HuH-7.5 (cell line): ENCODE data around the gene MAN2B2.

Source experiments
- DNase-seq: peaks from one replicate; pipeline ENCODE4 v3.0.0; 2011; ENCODE audit warnings: low spot score

The MAN2B2 gene

DNA sequence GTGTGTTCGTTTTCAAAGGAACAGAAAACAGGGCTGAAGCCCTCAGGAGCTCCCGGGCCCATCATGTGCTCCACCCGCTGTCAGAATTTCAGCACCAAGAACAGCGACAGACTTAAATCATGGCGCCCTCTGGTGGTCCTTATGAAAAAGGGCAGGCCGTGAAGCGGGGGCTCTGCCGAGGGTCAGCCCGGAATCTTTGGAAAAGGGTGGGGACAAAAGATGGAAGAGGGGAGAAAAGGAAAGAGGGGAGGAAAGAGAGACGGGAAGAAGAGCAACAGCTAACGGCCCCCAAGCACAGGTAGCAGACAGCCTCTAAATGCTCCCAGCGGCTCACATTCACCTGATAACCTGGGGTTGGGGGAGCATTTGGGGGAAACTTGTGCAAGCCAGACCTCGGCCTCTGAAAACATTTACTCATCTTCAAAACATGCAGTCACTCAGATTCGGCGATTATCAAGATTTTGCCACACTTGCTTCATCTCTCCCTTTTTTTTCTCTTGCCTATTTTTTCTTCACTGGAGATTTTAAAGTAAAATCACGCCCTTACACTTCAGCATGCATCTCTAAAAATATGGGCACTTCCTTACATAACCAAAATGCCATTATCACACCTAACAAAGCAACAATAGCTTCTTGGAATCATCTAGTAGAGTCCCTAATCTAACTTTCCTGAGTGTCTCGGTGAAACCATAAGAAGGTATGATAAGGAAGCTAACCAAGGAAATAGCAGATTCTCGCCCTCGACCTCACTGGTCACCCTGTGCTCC lies 28.1 kb upstream of the MAN2B2 start:
- peak; percentile 75 for DNase-seq

DNA sequence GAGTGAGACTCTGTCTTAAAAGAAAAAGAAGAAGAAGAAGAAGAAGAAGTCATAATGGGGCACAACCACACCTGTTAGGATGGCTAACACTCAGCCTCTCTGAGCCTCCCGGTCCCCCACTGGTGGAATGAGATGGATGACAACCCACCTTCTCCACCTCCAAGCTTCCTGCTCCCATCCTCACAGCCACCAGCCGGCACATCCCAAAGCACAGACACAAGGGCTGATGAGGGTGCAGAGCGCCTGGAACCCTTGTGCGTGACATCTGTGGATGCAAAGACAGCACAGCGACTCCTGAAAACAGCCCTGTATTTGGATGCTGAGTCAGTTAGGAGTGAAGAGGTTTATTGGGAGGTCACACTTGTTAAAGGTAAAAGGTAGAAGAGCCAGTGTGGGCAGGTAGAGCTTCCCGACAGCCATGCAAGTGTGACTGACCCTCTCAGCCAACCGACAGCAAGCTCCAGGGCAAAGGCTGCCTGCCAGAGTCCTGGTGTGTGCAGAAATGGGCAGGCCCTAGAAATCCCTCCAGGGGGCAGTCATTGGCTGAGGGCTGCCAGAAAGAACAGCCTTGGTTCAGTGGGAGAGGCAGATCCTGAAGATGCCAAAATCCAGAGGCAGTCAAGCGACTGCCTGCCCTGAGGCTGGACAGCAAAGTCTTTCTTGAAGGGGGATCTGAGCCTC lies 26.6 kb upstream of the MAN2B2 start:
- no peak for DNase-seq

DNA sequence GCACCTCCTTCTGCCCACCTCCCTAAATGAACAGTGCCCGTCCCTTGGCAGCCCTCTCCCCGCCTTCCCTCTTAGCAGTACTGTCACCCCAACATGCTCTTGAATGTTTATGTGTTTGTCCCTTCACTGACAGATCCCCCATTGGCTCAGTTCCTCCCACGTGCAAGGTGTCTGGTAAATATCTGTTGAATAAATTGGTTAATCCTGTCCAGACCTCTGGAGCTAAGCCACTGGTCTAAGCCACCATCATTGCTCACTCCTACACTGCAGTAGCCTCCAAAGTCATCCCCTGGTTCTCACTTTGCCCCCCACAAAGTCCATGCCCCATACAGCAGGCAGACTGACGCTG lies 26.1 kb upstream of the MAN2B2 start:
- DNase-seq, result no peak

DNA sequence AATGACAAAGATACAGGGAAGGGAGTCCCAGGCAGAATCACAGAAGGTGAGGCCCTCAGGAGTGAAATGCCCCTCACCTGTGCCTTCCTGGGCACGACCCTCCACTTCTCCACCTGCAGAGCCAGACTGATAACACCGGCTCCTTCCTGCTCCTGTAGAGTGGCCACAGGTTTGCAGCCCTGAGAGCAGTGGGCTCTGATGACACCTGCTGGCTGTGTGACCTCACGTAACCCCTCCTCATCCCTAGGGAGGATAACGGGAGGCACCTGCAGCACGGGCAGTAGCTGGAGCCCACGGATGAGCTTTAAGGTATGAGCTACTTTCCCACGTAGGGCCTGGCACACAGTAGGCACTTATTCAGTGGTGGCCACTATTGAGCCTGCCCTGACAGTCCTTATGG lies 25.5 kb upstream of the MAN2B2 start:
- no peak for DNase-seq

DNA sequence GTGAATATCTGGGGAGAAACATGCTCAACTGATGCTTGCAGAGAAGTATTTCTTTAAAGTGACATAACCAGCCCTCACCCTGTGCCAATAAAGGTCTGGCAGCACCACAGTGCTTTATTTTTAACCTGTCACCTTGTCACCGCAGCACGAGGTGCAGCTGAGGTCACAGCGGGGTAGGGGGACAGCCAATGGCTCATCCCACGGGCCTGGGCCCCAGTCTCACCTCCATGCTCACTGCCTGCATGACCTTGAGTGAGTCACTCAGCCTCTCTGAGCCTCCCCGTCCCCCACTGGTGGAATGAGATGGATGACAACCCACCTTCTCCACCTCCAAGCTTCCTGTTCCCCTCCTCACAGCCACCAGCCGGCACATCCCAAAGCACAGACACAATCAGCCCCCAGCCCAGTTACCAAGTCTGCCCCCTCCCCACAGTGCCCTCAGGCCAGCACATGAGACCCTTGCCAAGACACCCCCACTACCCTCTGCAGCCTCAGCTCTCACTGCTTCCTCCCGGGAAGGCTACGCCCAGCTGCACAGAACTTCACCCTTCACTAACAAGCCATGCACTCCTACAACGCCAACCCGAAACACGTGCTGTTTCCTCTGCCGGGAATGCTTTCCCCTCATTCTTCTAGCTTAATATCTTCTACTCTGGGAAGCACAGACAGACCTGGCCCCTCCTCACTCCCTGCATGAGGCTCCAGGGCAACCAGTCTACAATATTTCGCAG lies 24.9 kb upstream of the MAN2B2 start:
- no peak for DNase-seq

DNA sequence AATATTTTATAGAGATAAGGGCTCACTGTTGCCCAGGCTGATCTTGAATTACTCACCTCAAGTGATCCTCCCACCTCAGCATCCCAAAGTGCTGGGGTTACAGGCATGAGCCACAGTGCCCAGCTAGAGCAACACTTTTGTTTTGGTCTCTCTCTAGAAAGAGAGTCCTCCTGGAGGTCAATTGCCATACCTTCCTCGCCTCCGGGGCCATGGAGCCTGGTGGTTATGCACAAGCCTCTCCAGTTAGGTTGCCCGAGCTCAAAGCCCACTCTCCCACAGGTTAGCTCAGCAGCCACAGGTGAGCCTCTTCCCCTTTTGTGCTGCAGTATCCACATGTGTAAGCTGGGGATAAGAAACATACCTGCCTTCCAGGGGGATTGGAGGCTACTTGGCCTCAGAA lies 24.2 kb upstream of the MAN2B2 start:
- no peak for DNase-seq

DNA sequence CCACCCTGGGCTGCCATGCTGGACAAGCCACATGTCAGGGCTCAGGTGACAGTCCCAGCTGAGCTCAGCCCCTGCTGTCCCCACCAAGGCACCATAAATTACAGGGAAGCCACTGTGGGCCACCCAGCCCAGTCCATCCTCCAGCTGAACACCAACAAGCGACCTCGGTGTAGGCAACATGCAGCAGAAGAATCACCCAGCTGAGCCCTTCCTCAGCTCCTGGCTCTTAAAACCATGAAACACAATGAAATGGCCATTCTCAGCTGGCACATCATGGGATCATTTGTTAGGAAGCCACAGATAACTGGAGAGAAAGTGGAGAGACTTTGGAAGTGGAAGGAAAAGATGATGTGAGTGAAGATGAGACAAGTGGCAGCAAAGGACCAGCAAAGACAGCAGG lies 23.3 kb upstream of the MAN2B2 start:
- no peak for DNase-seq

DNA sequence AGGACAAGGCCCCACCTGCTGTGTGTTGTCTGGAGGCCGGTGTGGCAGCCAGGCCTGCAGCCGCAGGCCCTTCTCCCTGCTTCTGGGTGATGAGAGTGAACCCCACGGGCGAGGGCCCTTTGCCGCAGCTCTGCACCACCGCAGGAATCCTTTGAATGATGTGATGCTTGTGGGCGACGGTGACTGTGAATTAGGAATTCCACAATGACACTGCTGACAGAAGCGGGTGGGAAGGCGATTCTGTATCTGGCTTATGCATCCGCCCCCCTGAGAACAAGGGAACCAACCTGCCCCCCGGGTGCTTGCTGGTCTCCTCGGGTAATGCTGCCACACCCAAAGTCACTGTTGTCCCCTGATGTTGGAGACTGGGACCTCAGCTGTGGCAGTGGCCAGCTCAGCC lies 19.5 kb upstream of the MAN2B2 start:
- DNase-seq, result no peak

DNA sequence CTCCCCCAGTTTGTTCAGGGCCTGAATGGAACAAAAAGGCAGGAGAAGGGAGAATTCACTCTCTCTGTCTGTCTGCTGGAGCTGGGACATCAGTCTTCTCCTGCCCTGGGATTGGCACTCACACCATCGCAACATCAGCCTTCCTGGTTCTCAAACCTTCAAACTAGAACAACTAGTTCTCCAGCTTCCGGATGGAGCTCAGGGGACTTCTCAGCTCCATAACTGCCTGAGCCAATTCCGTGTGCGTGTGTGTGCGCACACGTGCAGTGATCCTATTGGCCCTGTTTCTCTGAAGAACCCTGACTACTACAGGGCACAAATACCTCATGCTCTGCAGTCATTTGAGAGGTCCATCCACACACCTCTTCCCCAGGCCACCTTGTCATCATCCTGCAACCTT lies 18.7 kb upstream of the MAN2B2 start:
- no peak for DNase-seq

DNA sequence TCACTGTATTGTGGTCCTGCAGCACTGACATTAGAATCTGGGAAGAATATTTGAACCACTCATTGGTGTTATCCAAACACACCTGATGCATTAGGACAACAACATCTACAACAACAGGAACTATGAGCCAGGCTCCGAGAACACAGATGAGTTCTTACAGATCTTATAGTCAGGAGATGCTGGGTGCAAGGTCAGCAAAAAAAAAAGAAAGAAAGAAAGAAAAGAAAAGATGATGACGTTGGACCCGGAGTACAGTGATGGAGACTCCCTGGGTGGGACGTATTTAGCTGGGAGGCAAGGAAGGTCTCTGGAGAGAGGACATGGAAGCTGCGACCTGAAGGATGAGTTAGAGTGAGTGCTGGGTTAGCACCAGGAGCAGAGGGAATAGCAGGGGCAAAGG lies 17.8 kb upstream of the MAN2B2 start:
- DNase-seq, result no peak

DNA sequence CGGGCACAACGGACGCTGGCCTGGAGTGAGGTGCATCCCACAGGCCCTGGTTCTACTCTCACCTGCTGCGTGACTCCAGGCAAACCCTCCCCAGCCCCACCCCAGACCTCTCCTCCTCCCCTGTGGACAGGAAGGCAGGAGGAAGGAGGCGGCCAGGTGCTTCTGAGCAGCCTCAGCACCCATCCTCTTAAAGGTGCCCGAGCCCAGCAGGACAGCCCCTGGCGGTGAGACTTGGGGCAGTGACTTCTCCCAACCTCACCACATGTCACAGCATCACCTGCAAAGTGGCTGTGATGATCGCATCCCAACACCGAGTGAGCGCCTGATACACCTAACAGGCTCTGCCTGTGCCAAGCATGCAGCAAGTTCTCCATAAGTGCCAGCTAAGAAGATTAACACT lies 17.1 kb upstream of the MAN2B2 start:
- no peak for DNase-seq

DNA sequence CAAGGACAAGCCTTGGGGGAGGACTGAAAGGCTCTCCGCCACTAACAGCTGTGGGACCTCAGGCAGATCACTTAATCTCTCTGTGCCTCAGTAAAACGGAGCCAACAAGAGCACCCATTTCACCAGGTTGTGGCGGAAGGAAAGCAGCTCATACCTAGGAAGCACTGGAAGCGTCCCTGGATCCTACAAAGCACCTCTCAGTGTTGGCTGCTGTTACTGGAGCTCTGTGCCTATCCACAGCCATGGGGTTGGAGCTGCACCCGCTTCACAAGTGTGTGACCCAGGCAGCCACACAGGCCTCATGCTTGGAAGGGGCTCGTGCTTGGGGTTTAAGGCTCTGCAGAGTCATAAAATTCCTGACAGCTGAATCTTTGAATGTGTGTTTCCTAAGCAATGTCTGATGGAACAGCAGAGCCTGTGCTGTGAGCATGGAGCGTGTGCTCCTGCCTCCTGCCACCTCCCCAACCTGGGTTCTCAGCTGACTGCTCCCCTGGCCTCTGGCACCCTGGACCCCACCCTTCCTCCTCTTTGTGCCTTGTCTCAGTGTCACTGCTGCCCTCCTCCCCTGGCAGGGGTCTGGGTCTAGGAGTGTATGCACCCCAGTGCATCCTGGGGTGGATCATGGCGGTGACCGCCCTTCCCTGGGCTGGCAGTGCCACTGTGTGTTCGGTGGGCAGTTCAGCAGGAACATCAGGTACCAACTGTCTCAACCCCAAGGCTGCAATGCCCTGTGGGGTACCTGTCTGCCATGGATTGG lies 14.4 kb upstream of the MAN2B2 start:
- DNase-seq, result no peak

DNA sequence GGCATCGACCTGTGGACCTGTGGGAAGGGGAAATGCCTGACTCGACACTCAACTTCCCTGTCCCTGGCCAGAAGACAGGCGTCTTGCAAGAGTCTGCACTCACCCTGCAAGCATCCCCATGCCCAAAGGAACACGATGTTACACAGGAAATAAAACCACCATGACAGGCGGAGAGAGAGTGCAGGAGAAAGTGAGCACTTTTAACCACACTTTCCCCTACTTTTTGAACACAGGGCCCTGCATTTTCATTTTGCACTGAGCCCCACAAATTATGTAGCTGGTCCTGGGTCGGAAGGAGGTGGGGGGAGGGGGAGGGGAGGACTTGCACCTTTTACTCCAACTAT lies 13.8 kb upstream of the MAN2B2 start:
- no peak for DNase-seq

DNA sequence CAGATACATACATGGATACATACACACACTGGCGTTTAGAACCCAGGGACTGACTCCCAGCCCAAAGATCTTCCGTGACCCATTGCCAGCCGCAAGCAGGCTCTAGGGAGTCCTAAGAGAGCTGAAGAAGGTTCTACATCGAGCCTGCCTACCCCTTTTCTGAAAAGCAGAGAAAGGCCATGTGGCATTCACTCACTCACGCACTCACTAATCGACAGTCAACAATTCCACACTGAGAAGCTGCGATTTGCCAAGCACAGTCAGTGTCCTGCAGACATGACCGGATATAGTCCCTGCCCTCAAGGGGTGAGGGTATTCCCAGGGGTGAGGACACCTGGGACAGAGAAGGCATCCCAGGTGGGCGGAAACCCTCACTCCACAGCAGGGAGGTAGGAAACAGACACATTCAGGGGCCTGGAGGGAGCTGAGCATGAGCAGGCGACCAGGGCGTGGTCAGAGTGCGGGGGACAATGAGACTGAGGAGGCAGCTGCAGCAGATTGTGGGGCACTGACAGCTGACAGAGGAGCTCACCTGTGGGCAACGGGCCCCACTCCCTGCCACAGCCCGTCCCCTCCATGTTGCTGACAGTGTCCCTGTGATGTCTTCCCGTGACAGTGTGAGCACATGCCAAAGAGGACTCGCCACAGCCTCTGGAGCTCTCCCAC lies 13.2 kb upstream of the MAN2B2 start:
- DNase-seq, result no peak

DNA sequence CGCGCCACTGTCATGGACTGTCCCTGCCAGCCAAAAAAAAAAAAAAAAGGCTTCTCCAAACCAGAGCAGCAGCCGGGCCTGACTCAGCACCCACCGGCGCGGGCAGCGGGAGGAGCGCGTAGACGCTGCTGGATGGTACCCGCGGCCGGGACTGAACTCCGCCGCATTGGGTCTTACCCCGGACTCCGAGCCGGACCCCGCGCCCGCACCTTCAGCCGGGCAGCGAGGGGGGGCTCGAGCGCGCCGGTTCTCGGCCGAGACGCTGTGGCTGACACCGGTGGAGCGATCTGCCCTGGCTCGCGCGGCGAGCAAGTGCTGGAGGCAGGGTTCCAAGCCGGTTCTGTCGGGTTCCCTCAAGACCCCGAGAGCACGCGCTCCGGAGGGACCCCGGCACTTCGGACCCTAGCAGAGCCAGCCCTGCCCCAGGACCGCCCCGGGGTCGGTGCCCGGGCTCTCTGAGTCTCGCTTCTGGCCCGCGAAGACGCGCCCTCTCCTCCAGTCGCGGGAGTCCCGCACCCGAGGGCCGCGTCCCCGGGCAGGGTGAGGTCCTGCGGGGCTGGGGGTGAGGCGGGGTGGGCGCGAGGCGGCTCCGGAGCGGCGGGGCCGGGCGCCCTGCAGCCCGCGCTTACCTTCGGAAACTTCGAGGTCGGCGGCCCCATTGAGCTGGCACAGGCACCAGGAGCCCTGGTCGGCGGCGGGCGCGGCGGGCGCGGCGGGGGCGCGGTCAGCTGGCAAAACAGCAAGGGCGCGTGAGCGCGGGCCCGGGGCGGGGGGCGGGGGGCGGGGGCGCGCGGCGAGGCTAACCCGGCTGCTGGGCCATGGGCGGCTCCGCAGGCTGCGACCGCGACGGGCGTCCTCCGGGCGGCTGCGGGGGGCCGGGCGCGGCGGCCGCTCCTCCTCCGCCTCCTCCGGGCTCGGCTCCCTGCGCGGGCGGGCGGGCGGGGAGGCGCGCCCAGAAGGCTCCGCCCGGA lies 11.8 kb upstream of the MAN2B2 start:
- peak; percentile 57 for DNase-seq

DNA sequence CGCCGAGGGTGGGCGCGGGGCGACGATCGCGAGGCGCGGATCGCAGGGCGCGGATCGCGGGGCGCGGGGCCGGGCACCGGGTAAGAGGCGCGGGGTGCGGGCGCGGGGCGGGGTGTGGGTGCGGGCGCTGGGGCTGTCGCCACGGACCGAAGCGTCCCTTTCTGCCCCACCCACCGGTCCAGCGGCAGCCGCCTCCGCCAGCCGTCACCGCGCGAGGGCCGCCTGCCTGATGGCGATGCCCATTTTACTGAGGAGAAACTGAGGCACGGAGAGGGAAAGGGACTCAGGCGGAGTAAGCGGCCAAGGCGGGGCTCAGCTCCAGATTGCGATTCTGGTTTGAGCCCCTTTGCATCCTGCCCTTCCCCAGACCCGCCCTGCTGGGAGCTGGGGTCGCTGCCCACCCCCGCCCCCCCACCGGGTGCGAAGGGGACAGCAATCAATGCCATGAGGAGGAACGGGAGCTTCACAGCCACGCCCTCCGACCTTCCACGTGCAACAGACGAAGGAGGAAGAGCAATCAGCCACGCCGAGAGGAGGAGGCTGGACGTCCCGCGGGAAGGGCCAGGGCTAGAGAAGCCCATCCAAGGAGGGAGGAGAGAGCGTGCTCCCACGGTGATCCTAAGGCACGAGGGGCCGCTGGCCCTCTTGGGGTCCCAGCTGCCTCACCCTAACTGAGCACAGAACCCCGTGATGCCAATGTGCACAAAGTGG lies 10.9 kb upstream of the MAN2B2 start:
- DNase-seq, result no peak

DNA sequence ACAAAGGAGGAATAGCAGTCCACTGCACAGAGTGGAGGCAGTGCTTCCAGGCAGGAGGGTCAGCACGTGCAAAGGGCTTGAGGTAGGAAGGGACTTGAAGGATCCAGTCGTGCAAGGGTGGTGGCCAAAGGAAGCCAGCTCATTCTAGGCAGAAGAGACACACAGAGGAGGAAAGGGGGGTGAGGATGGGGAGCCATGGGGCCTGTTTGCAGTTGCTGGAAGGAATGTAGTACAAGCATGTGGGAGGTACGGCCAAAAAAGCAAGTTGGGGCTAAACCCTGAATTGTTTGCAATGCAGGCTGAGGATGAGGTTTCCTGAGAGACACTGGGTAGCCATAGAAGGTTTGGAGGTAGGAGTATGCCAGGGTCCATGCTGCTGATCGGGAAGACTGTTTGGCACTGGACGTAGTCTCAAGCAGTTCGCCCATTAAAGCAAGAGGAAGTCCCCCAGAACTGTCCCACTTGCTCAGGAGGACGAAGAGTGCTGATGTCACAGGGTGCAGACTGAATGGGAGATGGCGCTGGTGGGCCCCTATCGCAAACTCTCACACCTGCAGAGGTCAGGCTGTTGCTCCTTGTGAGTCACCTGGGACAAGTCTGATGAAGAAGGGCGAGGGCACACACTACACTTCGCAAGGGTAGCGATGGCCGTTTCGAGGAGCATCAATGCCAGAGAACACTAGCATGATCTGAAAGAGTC lies 9.1 kb upstream of the MAN2B2 start:
- DNase-seq, result no peak

DNA sequence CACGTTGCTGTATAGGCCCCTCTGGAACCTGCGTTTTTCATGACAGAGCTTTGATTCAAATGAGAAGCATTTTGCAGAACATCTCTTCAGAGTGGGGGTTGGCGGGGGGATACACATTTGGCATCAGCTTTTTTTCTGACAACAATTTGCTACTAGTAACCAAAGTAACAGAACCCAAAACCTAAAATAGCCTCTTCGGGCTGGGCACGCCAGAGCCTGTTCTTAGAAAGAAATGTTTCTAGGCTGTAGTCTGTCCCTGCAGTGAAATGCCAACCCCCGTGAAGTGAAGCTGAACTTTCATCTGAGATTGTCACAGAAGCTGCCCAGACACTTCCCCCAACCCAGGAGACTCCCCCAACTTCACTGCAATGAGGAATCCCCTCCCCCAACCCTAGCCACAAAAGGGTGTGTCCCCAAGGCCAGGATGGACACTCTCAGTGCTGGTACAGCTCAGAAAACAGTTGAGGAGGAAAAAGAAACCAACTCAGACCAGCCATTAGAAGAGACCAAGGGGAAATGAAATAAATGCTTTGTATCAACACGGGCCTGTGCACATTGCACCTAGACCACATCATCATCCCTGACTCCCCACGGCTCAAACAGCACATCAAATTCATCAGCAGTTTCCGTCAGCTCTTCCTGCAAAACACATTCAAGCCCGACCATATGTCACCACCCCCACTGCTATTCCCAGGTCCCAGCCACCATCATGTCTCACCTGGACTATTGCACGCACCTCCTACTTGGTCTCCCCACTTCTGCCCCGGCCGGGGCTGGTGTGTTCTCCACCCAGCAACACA lies 8.4 kb upstream of the MAN2B2 start:
- DNase-seq, result no peak

DNA sequence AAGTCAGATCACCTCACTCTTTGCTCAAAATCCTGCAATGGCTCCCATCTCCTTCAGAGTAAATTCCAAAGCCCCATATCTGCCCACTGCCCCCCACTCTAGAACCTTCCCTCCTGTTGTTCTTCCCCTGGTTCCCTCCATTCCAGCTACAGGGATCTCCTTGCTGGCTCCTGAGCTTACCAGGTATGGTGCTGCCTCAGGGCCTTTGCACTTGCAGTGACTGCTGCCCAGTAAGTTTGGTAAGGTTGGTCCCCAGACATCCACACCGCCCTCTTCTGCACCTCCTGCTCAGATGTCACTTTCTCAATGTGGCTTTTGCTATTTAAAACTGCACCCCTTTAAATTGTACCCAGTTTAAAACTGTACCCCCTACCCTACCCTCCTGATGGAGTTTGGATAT lies 7.8 kb upstream of the MAN2B2 start:
- DNase-seq, result no peak
